GM12874 (cell line): Measurements from ENCODE around the gene SCYGR5.
"Not testable (repeated sequence)": the region's sequence is repeated elsewhere in the genome, so short reads cannot be mapped to it uniquely, and the experiment has no call there.

Source experiments
- CTCF ChIP-seq: IDR thresholded peaks from 2 replicates; pipeline ENCODE4 v1.5.1; 2011; ENCODE audit warnings: low read depth, mild to moderate bottlenecking, control low read depth, low read length, moderate library complexity; ENCODE audit not compliant: insufficient read depth

SCYGR5 gene

DNA sequence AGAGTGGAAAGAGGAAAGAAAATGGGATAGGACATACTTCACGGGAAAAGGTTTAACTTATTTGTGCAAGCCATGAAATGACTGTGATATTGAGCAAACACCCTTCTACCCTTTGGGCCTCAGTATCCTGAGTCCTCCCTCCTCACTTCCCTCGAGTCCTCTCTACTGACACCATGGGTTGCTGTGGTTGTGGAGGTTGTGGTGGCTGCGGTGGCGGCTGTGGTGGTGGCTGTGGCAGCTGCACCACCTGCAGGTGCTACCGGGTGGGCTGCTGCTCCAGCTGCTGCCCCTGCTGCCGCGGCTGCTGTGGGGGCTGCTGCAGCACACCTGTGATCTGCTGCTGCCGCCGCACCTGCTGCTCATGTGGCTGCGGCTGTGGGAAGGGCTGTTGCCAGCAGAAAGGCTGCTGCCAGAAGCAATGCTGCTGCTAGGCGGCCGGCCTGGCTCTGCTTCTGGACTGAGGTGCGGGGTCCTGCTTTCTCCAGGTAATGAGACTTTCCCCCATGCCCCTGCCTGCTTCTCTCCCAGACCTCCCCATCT lies at the start of gene SCYGR5:
SCYGR5 (plus strand) TSS at position 174 of the 540 bp plus-strand sequence; CDS start at position 174, 0 bp downstream.
- TF ChIP-seq CTCF = not testable (repeated sequence)

GRCh38 chr2:227617316-227618230 lies 49.0 kb upstream of the SCYGR5 start, which contains the start of gene SCYGR4:
Gene SCYGR4, plus strand, starts transcription at chr2:227617498. Its CDS starts 0 bp downstream, at chr2:227617498.
- no peak for TF ChIP-seq CTCF

DNA sequence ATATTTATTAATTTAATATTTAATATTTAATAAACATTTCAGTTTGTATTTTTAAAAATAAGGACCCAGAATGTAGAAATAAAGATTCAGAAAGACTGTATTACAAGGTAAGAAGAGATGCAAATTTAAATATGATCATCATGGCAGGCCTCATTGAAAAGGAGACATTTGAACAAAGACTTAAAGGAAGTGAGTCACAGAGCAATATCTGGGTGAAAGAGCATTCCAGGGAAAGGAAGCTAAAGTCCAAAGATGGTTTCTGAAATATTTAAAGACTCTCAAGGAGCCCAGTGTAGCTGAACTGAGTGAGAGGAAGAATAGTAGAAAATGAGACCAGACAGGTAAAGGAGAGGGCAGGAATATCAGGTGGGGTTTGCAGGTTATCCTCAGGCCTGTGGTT lies 43.4 kb upstream of the SCYGR5 start:
- no peak for TF ChIP-seq CTCF

DNA sequence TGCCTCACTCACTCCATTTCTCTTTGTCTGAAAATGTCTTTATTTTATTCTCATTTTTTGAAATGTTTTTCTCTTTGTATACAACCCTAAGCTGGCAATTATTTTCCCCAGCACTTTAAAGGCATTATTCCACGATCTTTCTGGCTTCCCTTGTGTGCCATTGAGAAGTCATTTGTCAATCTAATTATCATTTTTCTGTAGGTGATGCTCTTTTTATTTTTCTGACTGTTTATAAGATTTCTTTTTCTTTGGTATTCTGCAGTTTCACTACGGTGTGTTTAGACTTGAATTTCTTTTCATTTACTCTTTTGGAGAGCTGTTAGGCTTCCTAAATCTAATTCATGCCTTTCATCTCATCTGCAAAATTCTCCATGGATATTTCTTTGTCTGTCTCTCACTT lies 41.2 kb upstream of the SCYGR5 start:
- TF ChIP-seq CTCF = no peak

- no peak for TF ChIP-seq CTCF
These were observed 39.9 kb upstream of the SCYGR5 start for GRCh38 chr2:227626580-227627151.

DNA sequence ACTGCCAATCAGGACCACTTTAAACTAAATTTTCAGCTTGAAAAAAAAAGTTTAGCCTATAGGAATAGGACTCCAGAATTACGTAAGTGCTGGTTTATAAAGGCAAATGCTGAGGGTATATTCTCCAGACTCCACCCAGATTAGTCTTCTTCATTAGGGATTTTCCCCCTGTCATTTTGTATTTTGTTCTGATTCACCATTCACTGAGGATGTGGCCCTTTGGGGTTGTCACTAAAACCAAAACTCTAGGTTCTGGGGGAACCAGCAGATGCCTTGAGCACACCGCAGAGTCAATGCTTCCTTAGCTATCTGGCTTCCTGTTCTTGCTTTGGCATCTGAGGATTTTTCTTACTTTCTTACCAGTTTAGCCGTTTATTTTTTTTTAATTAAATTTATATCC lies 38.8 kb upstream of the SCYGR5 start:
- TF ChIP-seq CTCF = no peak

- no peak for TF ChIP-seq CTCF
These were observed 37.2 kb upstream of the SCYGR5 start for GRCh38 chr2:227629435-227629834.
